HepG2 (cell line): Measurements from ENCODE around the gene ASIC3. TPM values are rescaled to one million over a fixed set of nuclear protein-coding genes. Genes with fewer than 3 reads are reported as not detected.

ENCODE experiments used
- ATAC-seq: fragments of 200-7000 bp; cut with Tn5 transposase; 3 replicates; pipeline ENCODE4 v1.9.1; 2020; ENCODE audit warnings: mild to moderate bottlenecking, moderate library complexity
- BruUV-seq: library from RNA; stranded (reverse); fragments of 400-500 nt; replicated peaks from 2 replicates; lab custom pipeline; 2021; lab: Mats Ljungman, UMichigan
- CTCF ChIA-PET: fragments of 300-600 bp; formaldehyde crosslinking; extraction: SDS; loops from one replicate; lab custom pipeline; 2021; ENCODE audit warnings: low total read pairs, inconsistent platforms, low intra/inter-chr PET ratio; lab: Yijun Ruan, JAX
- POLR2A ChIA-PET: fragments of 350-600 bp; sonication (Branson Sonifier 250); formaldehyde crosslinking; loops from one replicate; lab custom pipeline; 2020; ENCODE audit warnings: antibody characterized with exemption, inconsistent platforms; lab: Yijun Ruan, JAX
- DNase-seq: peaks from one replicate; pipeline ENCODE4 v3.0.0-alpha.2; 2015; ENCODE audit warnings: low spot score
- FAIRE-seq: peaks from 3 replicates; lab custom pipeline; 2011; peaks lifted over from hg19 to GRCh38; lab: Jason Lieb, UNC
- H2AFZ ChIP-seq: one replicate; pipeline ENCODE4 v1.6.1; 2011; ENCODE audit warnings: low read length, inconsistent platforms
- H3K27ac ChIP-seq: fragments of 300-600 bp; 3 replicates; pipeline ENCODE4 v1.8.0; 2011; ENCODE audit warnings: mixed run types, mild to moderate bottlenecking, mixed read lengths, low read length, inconsistent platforms; ENCODE audit not compliant: insufficient read depth; ENCODE audit errors: extremely low read length
- H3K27me3 ChIP-seq, 2 experiments: fragments of 200-600 bp in 1 of 2; 2 replicates in 1 of 2; 3 replicates in 1 of 2; pipeline versions ENCODE4 v1.6.0 to v1.8.0; 2011; ENCODE audit warnings: low read length in 2 of 2, mild to moderate bottlenecking in 2 of 2, moderate library complexity in 2 of 2, inconsistent platforms in 1 of 2; ENCODE audit not compliant: insufficient read depth in 2 of 2, control insufficient read depth in 1 of 2
- H3K36me3 ChIP-seq, 2 experiments: fragments of 200-600 bp in 1 of 2; replicated peaks in 1 of 2; 2 replicates in 1 of 2; 3 replicates in 1 of 2; pipeline versions ENCODE4 v1.5.1 to v1.8.0; 2011; ENCODE audit warnings: low read length in 2 of 2, inconsistent platforms in 1 of 2; ENCODE audit not compliant: insufficient read depth in 2 of 2, control insufficient read depth in 1 of 2
- H3K4me1 ChIP-seq: 2 replicates; pipeline ENCODE4 v1.5.1; 2012; ENCODE audit warnings: low read length, inconsistent platforms; ENCODE audit not compliant: insufficient read depth
- H3K4me2 ChIP-seq: 2 replicates; pipeline ENCODE4 v1.6.0; 2011; ENCODE audit warnings: low read depth, low read length, inconsistent platforms
- H3K4me3 ChIP-seq, 3 experiments: fragments of 200-600 bp in 1 of 3; sonication (generic), shearing (Covaris generic) in 1 of 3; replicated peaks in 1 of 3; 2 replicates each; pipeline ENCODE4 v1.5.1; 2011 to 2016; ENCODE audit warnings: low read length in 3 of 3, inconsistent platforms in 2 of 3, low read depth in 2 of 3, mild to moderate bottlenecking in 2 of 3, control low read depth in 1 of 3, mixed read lengths in 1 of 3; ENCODE audit not compliant: insufficient read depth in 1 of 3
- H3K79me2 ChIP-seq: one replicate; pipeline ENCODE4 v1.6.1; 2011; ENCODE audit warnings: low read length, inconsistent platforms; ENCODE audit not compliant: insufficient read depth
- H3K9ac ChIP-seq: 2 replicates; pipeline ENCODE4 v1.6.0; 2011; ENCODE audit warnings: mild to moderate bottlenecking, low read depth, low read length, inconsistent platforms; ENCODE audit not compliant: insufficient read depth
- H3K9me3 ChIP-seq: 2 replicates; pipeline ENCODE4 v1.5.1; 2012; ENCODE audit warnings: mild to moderate bottlenecking, low read length
- H4K20me1 ChIP-seq: 2 replicates; pipeline ENCODE4 v1.6.0; 2011; ENCODE audit warnings: inconsistent platforms, mild to moderate bottlenecking, low read length, moderate library complexity; ENCODE audit not compliant: insufficient read depth
- AGO2 ChIP-seq: fragments of 200-400 bp; formaldehyde crosslinking; optimal IDR thresholded peaks from 2 replicates; pipeline ENCODE3; 2017; ENCODE audit warnings: mild to moderate bottlenecking, low read depth, low read length, moderate library complexity
- HOXA7 ChIP-seq: sonication (generic); formaldehyde crosslinking; IDR thresholded peaks from 2 replicates; pipeline ENCODE4 v1.8.1; 2022; ENCODE audit warnings: mild to moderate bottlenecking, missing genetic modification reagents, moderate library complexity
- KLF6 ChIP-seq: IDR thresholded peaks from 2 replicates; pipeline ENCODE4 v1.8.0; 2016; ENCODE audit warnings: missing biosample characterization, missing genetic modification reagents
- MIXL1 ChIP-seq: IDR thresholded peaks from 2 replicates; pipeline ENCODE4 v1.6.1; 2016
- RBFOX2 ChIP-seq: fragments of 200-400 bp; formaldehyde crosslinking; IDR thresholded peaks from 2 replicates; pipeline ENCODE4 v1.6.1; 2017; ENCODE audit warnings: low read depth, mild to moderate bottlenecking, low read length
- TEAD2 ChIP-seq: sonication (generic); formaldehyde crosslinking; IDR thresholded peaks from 2 replicates; pipeline ENCODE4 v1.9.0; 2021; ENCODE audit warnings: missing genetic modification reagents
- WGBS: methylation state at CpG from one replicate; pipeline ENCODE4 v1.1.6; 2017; ENCODE audit warnings: low lambda C conversion rate; 5-methylcytosine and 5-hydroxymethylcytosine counted together
- in situ Hi-C: cut with HindIII; loops from 2 replicates; pipeline ENCODE4 v1.10.0; 2017; ENCODE audit warnings: low pct_unique_long_range_greater_than_20kb; ENCODE audit not compliant: extremely low pct_ligation_motif_present
- intact Hi-C: fragments of 100-400 bp; cut with micrococcal nuclease; formaldehyde crosslinking; loops from one replicate; pipeline ENCODE4 v1.10.0; 2022; ENCODE audit not compliant: unreplicated experiment
- polyA plus RNA-seq, 8 experiments: library from polyadenylated mRNA; depleted of rRNA in 3 of 8; stranded (reverse) in 7 of 8; unstranded in 1 of 8; fragments of >200 nt; fragmentation: Illumina TruSeq in 4 of 8; extraction: Trizol in 4 of 8; gene quantifications; 2 replicates each; pipeline versions ENCODE4 v1.2.1 to v1.2.3, GENCODE V29; 2011 to 2016; ENCODE audit warnings: low read depth in 4 of 8, missing spikeins in 1 of 8, mixed read lengths in 1 of 8; ENCODE audit not compliant: insufficient read depth in 1 of 8
- total RNA-seq, 5 experiments: library from RNA; depleted of rRNA; stranded (reverse); fragments of >200 nt; fragmentation: Illumina TruSeq; extraction: Trizol; gene quantifications; 2 replicates each; pipeline ENCODE4 v1.2.3, GENCODE V29; 2016; ENCODE audit warnings: low read depth in 1 of 5

Gene ASIC3
- total and polyA plus RNA-seq, 2 of the 13 experiments (the other 11 are each of a cell fraction or from before 2014, with no cell fraction given): 0.51 TPM; not detected in 1

DNA sequence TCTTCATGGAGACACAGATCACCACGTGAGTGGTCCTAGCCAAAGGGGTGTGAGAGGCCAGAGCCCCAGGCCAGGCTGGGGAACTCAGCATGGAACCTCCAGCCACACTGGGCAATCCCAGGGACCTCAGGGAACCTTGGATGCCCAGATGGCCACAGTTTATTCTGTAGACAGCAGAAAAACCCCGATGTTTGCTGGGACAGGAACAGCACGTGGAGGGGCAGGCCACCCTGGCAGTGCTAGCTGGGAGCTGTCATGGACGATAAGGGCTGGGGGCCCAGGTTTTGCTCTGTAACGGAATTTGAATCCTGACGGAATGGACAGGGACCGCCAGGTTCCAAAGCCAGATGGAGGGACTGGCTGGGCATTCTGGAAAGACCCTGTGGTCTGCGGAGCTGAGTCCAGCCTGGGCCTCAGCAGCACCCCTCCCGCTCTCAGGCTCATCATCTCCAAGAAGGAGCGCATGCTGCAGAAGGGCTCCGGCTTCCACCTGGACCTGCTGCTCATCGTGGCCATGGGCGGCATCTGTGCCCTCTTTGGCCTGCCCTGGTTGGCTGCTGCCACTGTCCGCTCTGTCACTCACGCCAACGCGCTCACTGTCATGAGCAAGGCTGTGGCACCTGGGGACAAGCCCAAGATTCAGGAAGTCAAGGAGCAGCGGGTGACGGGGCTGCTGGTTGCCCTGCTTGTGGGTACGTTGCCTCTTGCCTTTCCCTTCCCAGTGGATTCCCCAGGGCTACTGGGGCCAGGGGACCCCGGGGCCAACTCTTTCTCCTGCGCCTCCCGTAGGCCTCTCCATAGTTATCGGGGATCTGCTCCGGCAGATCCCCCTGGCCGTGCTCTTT is 26.7 kb downstream of the ASIC3 start:
- TF ChIP-seq MIXL1 (CRISPR knock-in tag) (no peak), AGO2 (peak; percentile 48), HOXA7 (CRISPR knock-in tag) (no peak), RBFOX2 (peak; percentile 51)
- TF ChIP-seq, all 625 proteins: peak for 2
- no peak overlapping the region for H3K9ac ChIP-seq
- no peak overlapping the region for H2AFZ ChIP-seq
- no peak for DNase-seq
- no peak overlapping the region for H3K4me3 ChIP-seq
- WGBS: 93% methylated on average over 17 of the region's 26 CpGs
- H3K27ac ChIP-seq: no peak overlapping the region
- CTCF ChIA-PET: no interaction called here
- POLR2A ChIA-PET: interaction anchor here (1.2 to 5.4 kb wide), 3 partner anchors 12 to 47 kb away, joined by 3 to 60 read pairs (median 6); partner anchors contain the start of genes ABCB8 and SLC4A2
- no TSS peak for BruUV-seq
- peaks cover 11% of the 10 kb centered on the region for H3K4me1 ChIP-seq
- ATAC-seq: no peak
- no peak for FAIRE-seq
- peaks cover 15 to 47% of the 10 kb centered on the region in 2 experiments for H3K36me3 ChIP-seq
- H3K27me3 ChIP-seq: no peaks in the 10 kb centered on the region; a peak in 1 of 5 replicates
- peaks cover 13% of the 10 kb centered on the region for H3K79me2 ChIP-seq
- in situ Hi-C loops: no loop called here
- H3K9me3 ChIP-seq: no peaks in the 10 kb centered on the region
- intact Hi-C loops: no loop called here
- no peaks in the 10 kb centered on the region for H4K20me1 ChIP-seq
- no peak overlapping the region for H3K4me2 ChIP-seq

DNA sequence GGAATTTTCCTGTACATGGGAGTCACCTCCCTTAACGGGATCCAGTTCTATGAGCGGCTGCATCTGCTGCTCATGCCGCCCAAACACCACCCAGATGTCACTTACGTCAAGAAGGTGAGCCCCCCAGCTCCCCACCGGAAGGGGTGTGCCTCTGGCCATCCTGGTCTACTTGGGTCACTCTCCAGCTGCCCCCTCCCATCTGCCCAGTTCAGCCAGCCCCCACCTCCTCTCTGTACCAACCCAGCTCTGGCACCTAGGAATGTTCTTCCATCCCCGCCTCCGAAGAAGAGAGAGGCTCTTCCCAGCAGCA is 27.3 kb downstream of the ASIC3 start:
- TF ChIP-seq KLF6 (no peak), TEAD2 (CRISPR knock-in tag) (no peak)
- Histone ChIP-seq H3K79me2 (peaks cover 18% of the 10 kb centered on the region), H4K20me1 (no peaks in the 10 kb centered on the region), H3K4me2 (no peak overlapping the region), H3K9me3 (no peaks in the 10 kb centered on the region), H2AFZ (no peak overlapping the region), H3K27me3 (no peaks in the 10 kb centered on the region; a peak in 1 of 5 replicates), H3K9ac (no peak overlapping the region), H3K4me1 (peaks cover 11% of the 10 kb centered on the region), H3K36me3 (peaks cover 15 to 41% of the 10 kb centered on the region in 2 experiments), H3K4me3 (no peak overlapping the region), H3K27ac (no peak overlapping the region)
- BruUV-seq: no TSS peak
- DNase-seq (no peak), ATAC-seq (no peak), FAIRE-seq (no peak)
- WGBS: 100% methylated on average over 7 of the region's 7 CpGs
- intact Hi-C loops (no loop called here), in situ Hi-C loops (no loop called here)
- ChIA-PET CTCF (no interaction called here), POLR2A (interaction anchor here (1.2 to 5.4 kb wide), 4 partner anchors 8 to 47 kb away, joined by 3 to 60 read pairs (median 6); partner anchors contain the start of genes ABCB8 and SLC4A2)
